H1 (cell line): ENCODE data around the gene LIX1L. TPM values are rescaled to one million over a fixed set of nuclear protein-coding genes. Genes with fewer than 3 reads are reported as not detected.

Source experiments
- SRF ChIP-seq: IDR thresholded peaks from 2 replicates; pipeline ENCODE4 v1.6.1; 2011; ENCODE audit warnings: mild to moderate bottlenecking, low read depth, low read length, moderate library complexity
- polyA plus RNA-seq, 7 experiments: library from polyadenylated mRNA; depleted of rRNA in 3 of 7; stranded (reverse) in 5 of 7; unstranded in 2 of 7; fragments of >200 nt in 5 of 7; fragments of 200-250 nt in 2 of 7; gene quantifications; 1 replicate in 5 of 7; 2 replicates in 1 of 7; 4 replicates in 1 of 7; pipeline versions ENCODE4 v1.2.1 to v1.2.3, GENCODE V29; 2011 to 2013; ENCODE audit warnings: missing spikeins in 2 of 7, mixed read lengths in 2 of 7
- total RNA-seq: library from RNA; stranded (reverse); fragmentation: NEBNext Ultra II Directional; extraction: Animal tissue kit (Norgen Biotek cat#: 25700); gene quantifications from 2 replicates; pipeline ENCODE4 v1.2.1, GENCODE V29; 2021
- TF ChIP-seq, protein P1 (sequence below): fragments of 300-600 bp; sonication (generic); IDR thresholded peaks from 2 replicates; pipeline ENCODE4 v1.7.1; 2012; ENCODE audit warnings: low read length, moderate library complexity, mild to moderate bottlenecking, inconsistent platforms; ENCODE audit not compliant: insufficient replicate concordance

The LIX1L gene
- total and polyA plus RNA-seq, 2 of the 8 experiments (the other 6 are each of a cell fraction or from before 2014, with no cell fraction given): 2.9 to 3.7 TPM

DNA sequence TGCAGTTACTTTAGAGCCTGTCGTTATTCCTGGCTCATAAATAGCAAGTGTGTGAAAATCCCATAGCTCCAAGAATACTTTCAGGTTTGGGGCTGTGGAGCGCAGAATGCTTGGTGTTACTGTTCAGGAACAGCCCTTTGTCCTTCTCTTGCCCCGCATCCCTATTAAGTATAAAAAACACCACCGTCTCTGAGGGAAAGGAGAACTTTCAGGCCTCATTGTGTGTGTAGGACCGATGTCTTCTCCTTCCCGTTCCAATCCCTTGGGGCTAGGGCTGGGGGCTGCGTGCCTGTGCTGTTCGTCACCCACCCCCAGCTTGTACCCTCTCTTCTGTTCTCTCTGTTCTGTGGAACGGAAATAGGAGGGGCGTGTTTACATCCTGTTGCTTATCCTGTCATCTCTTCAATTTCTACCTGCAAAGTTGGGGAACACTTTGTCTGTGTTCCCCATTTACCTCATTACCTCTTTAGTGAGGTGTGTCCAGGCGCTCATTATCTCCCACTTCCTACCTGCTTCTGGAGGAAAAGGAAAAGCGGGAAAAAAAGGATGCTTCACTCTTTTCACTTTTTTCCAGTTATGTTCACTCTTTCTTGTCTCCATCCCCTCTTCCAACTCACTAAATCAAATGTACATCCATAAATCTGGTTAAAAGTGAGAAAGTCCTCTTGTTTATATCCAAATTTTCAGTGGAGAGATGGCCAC is 39.4 kb upstream of the LIX1L start (continued):
- TF ChIP-seq, protein P1, sequence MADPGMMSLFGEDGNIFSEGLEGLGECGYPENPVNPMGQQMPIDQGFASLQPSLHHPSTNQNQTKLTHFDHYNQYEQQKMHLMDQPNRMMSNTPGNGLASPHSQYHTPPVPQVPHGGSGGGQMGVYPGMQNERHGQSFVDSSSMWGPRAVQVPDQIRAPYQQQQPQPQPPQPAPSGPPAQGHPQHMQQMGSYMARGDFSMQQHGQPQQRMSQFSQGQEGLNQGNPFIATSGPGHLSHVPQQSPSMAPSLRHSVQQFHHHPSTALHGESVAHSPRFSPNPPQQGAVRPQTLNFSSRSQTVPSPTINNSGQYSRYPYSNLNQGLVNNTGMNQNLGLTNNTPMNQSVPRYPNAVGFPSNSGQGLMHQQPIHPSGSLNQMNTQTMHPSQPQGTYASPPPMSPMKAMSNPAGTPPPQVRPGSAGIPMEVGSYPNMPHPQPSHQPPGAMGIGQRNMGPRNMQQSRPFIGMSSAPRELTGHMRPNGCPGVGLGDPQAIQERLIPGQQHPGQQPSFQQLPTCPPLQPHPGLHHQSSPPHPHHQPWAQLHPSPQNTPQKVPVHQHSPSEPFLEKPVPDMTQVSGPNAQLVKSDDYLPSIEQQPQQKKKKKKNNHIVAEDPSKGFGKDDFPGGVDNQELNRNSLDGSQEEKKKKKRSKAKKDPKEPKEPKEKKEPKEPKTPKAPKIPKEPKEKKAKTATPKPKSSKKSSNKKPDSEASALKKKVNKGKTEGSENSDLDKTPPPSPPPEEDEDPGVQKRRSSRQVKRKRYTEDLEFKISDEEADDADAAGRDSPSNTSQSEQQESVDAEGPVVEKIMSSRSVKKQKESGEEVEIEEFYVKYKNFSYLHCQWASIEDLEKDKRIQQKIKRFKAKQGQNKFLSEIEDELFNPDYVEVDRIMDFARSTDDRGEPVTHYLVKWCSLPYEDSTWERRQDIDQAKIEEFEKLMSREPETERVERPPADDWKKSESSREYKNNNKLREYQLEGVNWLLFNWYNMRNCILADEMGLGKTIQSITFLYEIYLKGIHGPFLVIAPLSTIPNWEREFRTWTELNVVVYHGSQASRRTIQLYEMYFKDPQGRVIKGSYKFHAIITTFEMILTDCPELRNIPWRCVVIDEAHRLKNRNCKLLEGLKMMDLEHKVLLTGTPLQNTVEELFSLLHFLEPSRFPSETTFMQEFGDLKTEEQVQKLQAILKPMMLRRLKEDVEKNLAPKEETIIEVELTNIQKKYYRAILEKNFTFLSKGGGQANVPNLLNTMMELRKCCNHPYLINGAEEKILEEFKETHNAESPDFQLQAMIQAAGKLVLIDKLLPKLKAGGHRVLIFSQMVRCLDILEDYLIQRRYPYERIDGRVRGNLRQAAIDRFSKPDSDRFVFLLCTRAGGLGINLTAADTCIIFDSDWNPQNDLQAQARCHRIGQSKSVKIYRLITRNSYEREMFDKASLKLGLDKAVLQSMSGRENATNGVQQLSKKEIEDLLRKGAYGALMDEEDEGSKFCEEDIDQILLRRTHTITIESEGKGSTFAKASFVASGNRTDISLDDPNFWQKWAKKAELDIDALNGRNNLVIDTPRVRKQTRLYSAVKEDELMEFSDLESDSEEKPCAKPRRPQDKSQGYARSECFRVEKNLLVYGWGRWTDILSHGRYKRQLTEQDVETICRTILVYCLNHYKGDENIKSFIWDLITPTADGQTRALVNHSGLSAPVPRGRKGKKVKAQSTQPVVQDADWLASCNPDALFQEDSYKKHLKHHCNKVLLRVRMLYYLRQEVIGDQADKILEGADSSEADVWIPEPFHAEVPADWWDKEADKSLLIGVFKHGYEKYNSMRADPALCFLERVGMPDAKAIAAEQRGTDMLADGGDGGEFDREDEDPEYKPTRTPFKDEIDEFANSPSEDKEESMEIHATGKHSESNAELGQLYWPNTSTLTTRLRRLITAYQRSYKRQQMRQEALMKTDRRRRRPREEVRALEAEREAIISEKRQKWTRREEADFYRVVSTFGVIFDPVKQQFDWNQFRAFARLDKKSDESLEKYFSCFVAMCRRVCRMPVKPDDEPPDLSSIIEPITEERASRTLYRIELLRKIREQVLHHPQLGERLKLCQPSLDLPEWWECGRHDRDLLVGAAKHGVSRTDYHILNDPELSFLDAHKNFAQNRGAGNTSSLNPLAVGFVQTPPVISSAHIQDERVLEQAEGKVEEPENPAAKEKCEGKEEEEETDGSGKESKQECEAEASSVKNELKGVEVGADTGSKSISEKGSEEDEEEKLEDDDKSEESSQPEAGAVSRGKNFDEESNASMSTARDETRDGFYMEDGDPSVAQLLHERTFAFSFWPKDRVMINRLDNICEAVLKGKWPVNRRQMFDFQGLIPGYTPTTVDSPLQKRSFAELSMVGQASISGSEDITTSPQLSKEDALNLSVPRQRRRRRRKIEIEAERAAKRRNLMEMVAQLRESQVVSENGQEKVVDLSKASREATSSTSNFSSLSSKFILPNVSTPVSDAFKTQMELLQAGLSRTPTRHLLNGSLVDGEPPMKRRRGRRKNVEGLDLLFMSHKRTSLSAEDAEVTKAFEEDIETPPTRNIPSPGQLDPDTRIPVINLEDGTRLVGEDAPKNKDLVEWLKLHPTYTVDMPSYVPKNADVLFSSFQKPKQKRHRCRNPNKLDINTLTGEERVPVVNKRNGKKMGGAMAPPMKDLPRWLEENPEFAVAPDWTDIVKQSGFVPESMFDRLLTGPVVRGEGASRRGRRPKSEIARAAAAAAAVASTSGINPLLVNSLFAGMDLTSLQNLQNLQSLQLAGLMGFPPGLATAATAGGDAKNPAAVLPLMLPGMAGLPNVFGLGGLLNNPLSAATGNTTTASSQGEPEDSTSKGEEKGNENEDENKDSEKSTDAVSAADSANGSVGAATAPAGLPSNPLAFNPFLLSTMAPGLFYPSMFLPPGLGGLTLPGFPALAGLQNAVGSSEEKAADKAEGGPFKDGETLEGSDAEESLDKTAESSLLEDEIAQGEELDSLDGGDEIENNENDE: no peak
- TF ChIP-seq SRF: no peak
